HepG2 (cell line): ENCODE data around the gene TTC23. TPM values are rescaled to one million over a fixed set of nuclear protein-coding genes. Genes with fewer than 3 reads are reported as not detected.

Experiments
- ARID2 ChIP-seq: sonication (generic); formaldehyde crosslinking; IDR thresholded peaks from 2 replicates; pipeline ENCODE4 v1.8.1; 2022; ENCODE audit warnings: mild to moderate bottlenecking, missing genetic modification reagents, borderline replicate concordance
- CREB3 ChIP-seq: sonication (generic); formaldehyde crosslinking; IDR thresholded peaks from 2 replicates; pipeline ENCODE4 v1.5.0; 2020; ENCODE audit warnings: missing genetic modification reagents
- DDIT3 ChIP-seq: sonication (generic); formaldehyde crosslinking; IDR thresholded peaks from 2 replicates; pipeline ENCODE4 v1.4.0; 2020; ENCODE audit warnings: mild to moderate bottlenecking, missing genetic modification reagents
- DPF2 ChIP-seq: sonication (generic); formaldehyde crosslinking; IDR thresholded peaks from 2 replicates; pipeline ENCODE4 v1.4.0; 2020; ENCODE audit warnings: mild to moderate bottlenecking, low read depth, missing genetic modification reagents, borderline replicate concordance
- EED ChIP-seq: sonication (generic); formaldehyde crosslinking; IDR thresholded peaks from 2 replicates; pipeline ENCODE4 v1.5.0; 2020; ENCODE audit warnings: mild to moderate bottlenecking, missing genetic modification reagents
- HNRNPK ChIP-seq: fragments of 200-400 bp; formaldehyde crosslinking; IDR thresholded peaks from 2 replicates; pipeline ENCODE4 v1.6.1; 2018; ENCODE audit warnings: low read length, low read depth, moderate library complexity, mild to moderate bottlenecking; ENCODE audit not compliant: poor library complexity, severe bottlenecking
- MTA1 ChIP-seq: sonication (generic); formaldehyde crosslinking; IDR thresholded peaks from 2 replicates; pipeline ENCODE4 v1.4.0; 2020; ENCODE audit warnings: missing genetic modification reagents, mild to moderate bottlenecking, borderline replicate concordance
- NCOA2 ChIP-seq: sonication (generic); formaldehyde crosslinking; IDR thresholded peaks from 2 replicates; pipeline ENCODE4 v1.8.0; 2022; ENCODE audit warnings: inconsistent platforms
- POGZ ChIP-seq: sonication (generic); formaldehyde crosslinking; IDR thresholded peaks from 2 replicates; pipeline ENCODE4 v1.4.0; 2020; ENCODE audit warnings: mild to moderate bottlenecking, missing genetic modification reagents
- WIZ ChIP-seq: sonication (generic); formaldehyde crosslinking; IDR thresholded peaks from 2 replicates; pipeline ENCODE4 v1.5.1; 2020; ENCODE audit warnings: mild to moderate bottlenecking, missing genetic modification reagents
- ZBTB20 ChIP-seq: sonication (generic); formaldehyde crosslinking; IDR thresholded peaks from 2 replicates; pipeline ENCODE4 v1.8.1; 2023; ENCODE audit warnings: missing genetic modification reagents, low read depth, mild to moderate bottlenecking, borderline replicate concordance
- ZEB1 ChIP-seq: IDR thresholded peaks from 2 replicates; pipeline ENCODE4 v1.6.1; 2012; ENCODE audit warnings: mild to moderate bottlenecking, low read depth, inconsistent platforms; ENCODE audit not compliant: insufficient replicate concordance
- ZHX2 ChIP-seq, 2 experiments: sonication (generic) in 1 of 2; formaldehyde crosslinking in 1 of 2; IDR thresholded peaks; 2 replicates each; pipeline versions ENCODE4 v1.6.1 to v1.9.0; 2014 to 2022; ENCODE audit warnings: antibody characterized with exemption in 1 of 2, borderline replicate concordance in 1 of 2, inconsistent platforms in 1 of 2, low read depth in 1 of 2, missing genetic modification reagents in 1 of 2
- ZMYM3 ChIP-seq: sonication (generic); formaldehyde crosslinking; IDR thresholded peaks from 2 replicates; pipeline ENCODE4 v1.5.1; 2020; ENCODE audit warnings: mild to moderate bottlenecking, missing genetic modification reagents
- ZNF235 ChIP-seq: sonication (generic); formaldehyde crosslinking; IDR thresholded peaks from 2 replicates; pipeline ENCODE4 v1.8.1; 2023; ENCODE audit warnings: mild to moderate bottlenecking, missing genetic modification reagents, borderline replicate concordance
- ZNF317 ChIP-seq: sonication (generic); formaldehyde crosslinking; IDR thresholded peaks from 2 replicates; pipeline ENCODE4 v1.5.0; 2020; ENCODE audit warnings: mild to moderate bottlenecking, missing genetic modification reagents
- ZNF724P ChIP-seq: sonication (generic); formaldehyde crosslinking; IDR thresholded peaks from 2 replicates; pipeline ENCODE4 v1.8.0; 2022; ENCODE audit warnings: missing genetic modification reagents, borderline replicate concordance
- ZNF800 ChIP-seq: sonication (generic); formaldehyde crosslinking; IDR thresholded peaks from 2 replicates; pipeline ENCODE4 v1.4.0; 2020; ENCODE audit warnings: missing genetic modification reagents
- polyA plus RNA-seq, 8 experiments: library from polyadenylated mRNA; depleted of rRNA in 3 of 8; stranded (reverse) in 7 of 8; unstranded in 1 of 8; fragments of >200 nt; fragmentation: Illumina TruSeq in 4 of 8; extraction: Trizol in 4 of 8; gene quantifications; 2 replicates each; pipeline versions ENCODE4 v1.2.1 to v1.2.3, GENCODE V29; 2011 to 2016; ENCODE audit warnings: low read depth in 4 of 8, missing spikeins in 1 of 8, mixed read lengths in 1 of 8; ENCODE audit not compliant: insufficient read depth in 1 of 8
- total RNA-seq, 5 experiments: library from RNA; depleted of rRNA; stranded (reverse); fragments of >200 nt; fragmentation: Illumina TruSeq; extraction: Trizol; gene quantifications; 2 replicates each; pipeline ENCODE4 v1.2.3, GENCODE V29; 2016; ENCODE audit warnings: low read depth in 1 of 5

The TTC23 gene
- total and polyA plus RNA-seq, 2 of the 13 experiments (the other 11 are each of a cell fraction or from before 2014, with no cell fraction given) = 1.6 to 11.7 TPM

GRCh38 chr15:99104788-99105513, 144.4 kb downstream of the TTC23 start, which contains the start of gene SYNM (continued):
- 0 out of 2 replicates have a peak, but pooled peaks have one; percentile 12 for TF ChIP-seq ZHX2 (IDR thresholded peaks at IDR 0.05; ENCODE audit: low read depth)
- TF ChIP-seq ZHX2 (CRISPR knock-in tag; IDR thresholded peaks at IDR 0.05; ENCODE audit: borderline replicate concordance) = no peak; the same call in 1 of the 2 replicates
- peak; percentile 82 for TF ChIP-seq ZNF724P (CRISPR knock-in tag)
- peak; percentile 33 for TF ChIP-seq HNRNPK
- TF ChIP-seq NCOA2 = no peak; the same call in 1 of the 2 replicates
- 0 out of 2 replicates have a peak, but pooled peaks have one; percentile 65 for TF ChIP-seq EED
- TF ChIP-seq POGZ (CRISPR knock-in tag) = peak; percentile 48; the same call in 1 of the 2 replicates
- TF ChIP-seq ARID2 (CRISPR knock-in tag) = no peak
- no peak for TF ChIP-seq CREB3 (CRISPR knock-in tag)
- TF ChIP-seq ZEB1 = no peak
- peak; percentile 80 for TF ChIP-seq ZNF800 (CRISPR knock-in tag)
- no peak for TF ChIP-seq ZMYM3
- TF ChIP-seq ZNF317 (CRISPR knock-in tag) = no peak
- TF ChIP-seq MTA1 (CRISPR knock-in tag) = no peak
- TF ChIP-seq ZNF235 = 0 out of 2 replicates have a peak, but pooled peaks have one; percentile 26
- TF ChIP-seq DPF2 (CRISPR knock-in tag) = no peak
- TF ChIP-seq WIZ (CRISPR knock-in tag) = 0 out of 2 replicates have a peak, but pooled peaks have one; percentile 29
- TF ChIP-seq ZBTB20 (CRISPR knock-in tag) = no peak
- TF ChIP-seq DDIT3 (CRISPR knock-in tag) = no peak
